ENCODE data around the gene HAL. TPM values are rescaled to one million over a fixed set of nuclear protein-coding genes. Genes with fewer than 3 reads are reported as not detected.

HAL gene
- total and polyA plus RNA-seq, 2 of the 8 experiments (the other 6 are each of a cell fraction or from before 2014, with no cell fraction given) = 0.12 to 0.17 TPM

- no peak for TF ChIP-seq CHD7 (IDR thresholded peaks at IDR 0.05; ENCODE audit: insufficient replicate concordance, low read length)
- no peak for TF ChIP-seq HDAC6 (IDR thresholded peaks at IDR 0.05; ENCODE audit: low read depth, low read length)
- TF ChIP-seq EGR1 (IDR thresholded peaks at IDR 0.05; ENCODE audit: borderline replicate concordance, low read depth, low read length) = no peak
- TF ChIP-seq KDM1A (IDR thresholded peaks at IDR 0.05; ENCODE audit: borderline replicate concordance, low read length) = no peak
- TF ChIP-seq BCL11A (IDR thresholded peaks at IDR 0.05; ENCODE audit: low read depth in 2 of 2, low read length in 2 of 2) = no peak
These were observed 20.7 kb downstream of the HAL start (continued) for GRCh38 chr12:95975491-95975890.
